ENCODE data around the gene SCMH1. TPM values are rescaled to one million over a fixed set of nuclear protein-coding genes. Genes with fewer than 3 reads are reported as not detected.

The SCMH1 gene
- total RNA-seq, 1 donor from 2014 or later = 18.4 TPM

DNA sequence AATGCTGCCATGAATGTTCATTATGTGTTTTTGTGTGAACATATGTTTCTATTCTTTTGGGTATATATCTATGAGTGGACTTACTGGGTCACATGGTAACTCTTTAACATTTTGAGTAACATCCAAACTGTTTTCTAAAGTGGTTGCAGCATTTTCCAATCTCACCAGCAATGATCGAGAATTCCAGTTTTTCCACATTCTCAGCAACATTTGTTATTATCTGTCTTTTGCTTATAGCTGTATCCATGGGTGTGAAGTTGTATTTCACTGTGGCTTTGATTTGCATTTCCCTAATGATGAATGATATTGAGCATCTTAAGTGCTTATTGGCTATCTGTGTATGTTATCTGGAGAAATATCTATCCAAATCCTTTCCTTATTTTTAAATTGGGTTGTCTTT lies 131.4 kb downstream of the SCMH1 start:
- H4K20me1 ChIP-seq (ENCODE audit: insufficient read depth, low read length) = no peaks in the 10 kb centered on the region
- H3K36me3 ChIP-seq (ENCODE audit: insufficient read depth, low read length) = no peaks in the 10 kb centered on the region
- no peaks in the 10 kb centered on the region for H3K27me3 ChIP-seq (ENCODE audit: insufficient read depth, low read length)
- H3K27ac ChIP-seq (ENCODE audit: low read depth, low read length) = no peak overlapping the region
- no peaks in the 10 kb centered on the region for H3K79me2 ChIP-seq (ENCODE audit: insufficient read depth, low read length)
- Mint-ChIP-seq H3K36me3 (ENCODE audit: low read depth, unreplicated experiment) (peaks cover 3% of the 10 kb centered on the region), H3K4me1 (ENCODE audit: low read depth, unreplicated experiment) (peaks cover 22% of the 10 kb centered on the region), H3K27ac (ENCODE audit: unreplicated experiment) (no peak overlapping the region), H3K9me3 (ENCODE audit: unreplicated experiment) (no peaks in the 10 kb centered on the region), H3K27me3 (ENCODE audit: low read depth, unreplicated experiment) (no peaks in the 10 kb centered on the region), H3K4me3 (ENCODE audit: unreplicated experiment) (no peak overlapping the region)
- TF ChIP-seq, protein P1, sequence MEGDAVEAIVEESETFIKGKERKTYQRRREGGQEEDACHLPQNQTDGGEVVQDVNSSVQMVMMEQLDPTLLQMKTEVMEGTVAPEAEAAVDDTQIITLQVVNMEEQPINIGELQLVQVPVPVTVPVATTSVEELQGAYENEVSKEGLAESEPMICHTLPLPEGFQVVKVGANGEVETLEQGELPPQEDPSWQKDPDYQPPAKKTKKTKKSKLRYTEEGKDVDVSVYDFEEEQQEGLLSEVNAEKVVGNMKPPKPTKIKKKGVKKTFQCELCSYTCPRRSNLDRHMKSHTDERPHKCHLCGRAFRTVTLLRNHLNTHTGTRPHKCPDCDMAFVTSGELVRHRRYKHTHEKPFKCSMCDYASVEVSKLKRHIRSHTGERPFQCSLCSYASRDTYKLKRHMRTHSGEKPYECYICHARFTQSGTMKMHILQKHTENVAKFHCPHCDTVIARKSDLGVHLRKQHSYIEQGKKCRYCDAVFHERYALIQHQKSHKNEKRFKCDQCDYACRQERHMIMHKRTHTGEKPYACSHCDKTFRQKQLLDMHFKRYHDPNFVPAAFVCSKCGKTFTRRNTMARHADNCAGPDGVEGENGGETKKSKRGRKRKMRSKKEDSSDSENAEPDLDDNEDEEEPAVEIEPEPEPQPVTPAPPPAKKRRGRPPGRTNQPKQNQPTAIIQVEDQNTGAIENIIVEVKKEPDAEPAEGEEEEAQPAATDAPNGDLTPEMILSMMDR (IDR thresholded peaks at IDR 0.05; ENCODE audit: insufficient read depth, low read depth, low read length) = no peak
- no peak for TF ChIP-seq EZH2 (IDR thresholded peaks at IDR 0.05; ENCODE audit: insufficient read depth, low read length)
- no peak for FAIRE-seq
- no peak for DNase-seq (ENCODE audit: low read depth)
- no peak overlapping the region for H3K4me2 ChIP-seq (ENCODE audit: low read length)
- peaks cover 23% of the 10 kb centered on the region for H3K4me1 ChIP-seq (ENCODE audit: insufficient read depth, low read length)
- H2AFZ ChIP-seq (ENCODE audit: low read depth, low read length) = no peak overlapping the region
- no peak overlapping the region for H3K4me3 ChIP-seq (ENCODE audit: insufficient read depth, low read depth, low read length)
- H3K9ac ChIP-seq (ENCODE audit: low read length) = no peak overlapping the region
- H3K9me3 ChIP-seq (ENCODE audit: insufficient read depth, low read depth, low read length) = no peaks in the 10 kb centered on the region

DNA sequence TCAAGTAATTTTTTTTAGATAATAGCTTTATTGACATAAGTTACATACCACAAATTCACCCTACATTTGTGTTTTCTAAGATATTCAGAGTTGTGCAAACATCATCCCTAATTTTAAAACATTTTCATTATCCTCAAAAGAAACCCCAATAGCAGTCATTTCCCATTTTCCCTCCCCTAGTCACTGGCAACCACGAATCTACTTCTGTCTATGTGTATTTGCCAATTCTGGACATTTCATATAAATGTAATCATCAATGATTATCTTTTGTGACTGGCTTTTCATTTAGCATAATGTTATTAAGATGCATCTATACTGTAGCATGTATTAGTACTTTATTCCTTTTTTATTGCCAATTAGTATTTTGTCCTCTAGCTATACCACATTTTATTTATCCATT lies 131.8 kb downstream of the SCMH1 start:
- no peak for TF ChIP-seq EZH2 (IDR thresholded peaks at IDR 0.05; ENCODE audit: insufficient read depth, low read length)
- TF ChIP-seq, protein P1 (IDR thresholded peaks at IDR 0.05; ENCODE audit: insufficient read depth, low read depth, low read length) = no peak
- peaks cover 22% of the 10 kb centered on the region for H3K4me1 Mint-ChIP-seq (ENCODE audit: low read depth, unreplicated experiment)
- H3K4me3 ChIP-seq (ENCODE audit: insufficient read depth, low read depth, low read length) = peak overlapping the region; percentile 49
- DNase-seq (ENCODE audit: low read depth) (no peak), FAIRE-seq (no peak)
- H3K27ac Mint-ChIP-seq (ENCODE audit: unreplicated experiment) = peak overlapping the region; percentile 97
- no peaks in the 10 kb centered on the region for H3K9me3 Mint-ChIP-seq (ENCODE audit: unreplicated experiment)
- H3K27me3 ChIP-seq (ENCODE audit: insufficient read depth, low read length) = no peaks in the 10 kb centered on the region
- no peaks in the 10 kb centered on the region for H3K27me3 Mint-ChIP-seq (ENCODE audit: low read depth, unreplicated experiment)
- H3K9me3 ChIP-seq (ENCODE audit: insufficient read depth, low read depth, low read length) = no peaks in the 10 kb centered on the region
- peaks cover 23% of the 10 kb centered on the region for H3K4me1 ChIP-seq (ENCODE audit: insufficient read depth, low read length)
- H2AFZ ChIP-seq (ENCODE audit: low read depth, low read length) = no peak overlapping the region
- no peaks in the 10 kb centered on the region for H3K79me2 ChIP-seq (ENCODE audit: insufficient read depth, low read length)
- no peaks in the 10 kb centered on the region for H3K36me3 ChIP-seq (ENCODE audit: insufficient read depth, low read length)
- no peaks in the 10 kb centered on the region for H4K20me1 ChIP-seq (ENCODE audit: insufficient read depth, low read length)
- peaks cover 3% of the 10 kb centered on the region for H3K36me3 Mint-ChIP-seq (ENCODE audit: low read depth, unreplicated experiment)
- peak overlapping the region; percentile 73 for H3K9ac ChIP-seq (ENCODE audit: low read length)
- H3K27ac ChIP-seq (ENCODE audit: low read depth, low read length) = peak overlapping the region; percentile 91
- H3K4me3 Mint-ChIP-seq (ENCODE audit: unreplicated experiment) = no peak overlapping the region
- peak overlapping the region; percentile 88 for H3K4me2 ChIP-seq (ENCODE audit: low read length)

DNA sequence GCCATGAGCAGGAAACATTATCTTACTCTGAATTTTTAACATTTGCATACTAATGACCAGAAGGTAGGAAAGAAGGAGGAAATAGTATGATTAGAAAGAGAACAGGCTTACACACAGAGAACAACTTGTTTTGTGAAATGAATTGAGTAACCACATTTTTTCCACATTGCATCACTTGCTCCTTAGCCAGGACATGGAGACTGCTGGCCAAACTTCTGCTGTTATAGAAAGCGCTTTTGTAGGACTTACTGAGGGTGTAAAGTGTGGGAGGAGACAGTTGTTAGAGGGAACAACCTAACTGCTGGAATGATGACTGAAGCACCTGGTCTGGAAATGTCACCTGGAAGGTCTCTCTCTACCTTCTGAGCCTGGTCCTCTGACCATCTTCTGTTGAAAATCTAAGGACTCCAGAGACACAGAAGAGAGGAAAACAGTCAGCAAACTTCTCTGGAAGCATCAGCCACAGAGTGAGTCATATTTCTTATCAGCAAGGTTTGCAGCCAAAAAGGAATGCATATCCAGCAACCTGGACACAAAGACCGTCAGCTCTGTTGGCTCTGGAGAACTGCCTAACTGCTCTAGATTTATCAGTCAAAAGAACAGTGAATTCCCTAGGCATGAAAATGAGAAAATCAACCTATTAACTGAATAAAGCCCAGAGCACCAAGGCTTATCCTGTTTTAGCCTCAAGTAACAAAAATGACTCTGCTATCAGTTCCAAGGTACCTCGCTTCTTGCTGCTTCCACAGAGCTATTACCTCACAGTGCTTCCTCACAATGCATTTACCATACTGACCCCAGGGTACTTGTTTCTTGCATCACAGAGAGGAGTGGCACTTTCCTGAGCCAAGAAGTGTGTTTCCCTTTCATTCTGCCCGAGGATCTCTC lies 132.6 kb downstream of the SCMH1 start:
- H3K27ac Mint-ChIP-seq (ENCODE audit: unreplicated experiment) = peak overlapping the region; percentile 97
- peaks cover 22% of the 10 kb centered on the region for H3K4me1 Mint-ChIP-seq (ENCODE audit: low read depth, unreplicated experiment)
- Histone ChIP-seq H3K4me3 (ENCODE audit: insufficient read depth, low read depth, low read length) (peak overlapping the region; percentile 49), H3K79me2 (ENCODE audit: insufficient read depth, low read length) (no peaks in the 10 kb centered on the region), H3K4me2 (ENCODE audit: low read length) (peak overlapping the region; percentile 88), H3K4me1 (ENCODE audit: insufficient read depth, low read length) (peaks cover 23% of the 10 kb centered on the region), H4K20me1 (ENCODE audit: insufficient read depth, low read length) (no peaks in the 10 kb centered on the region), H3K9me3 (ENCODE audit: insufficient read depth, low read depth, low read length) (no peaks in the 10 kb centered on the region), H3K27ac (ENCODE audit: low read depth, low read length) (peak overlapping the region; percentile 91), H3K27me3 (ENCODE audit: insufficient read depth, low read length) (no peaks in the 10 kb centered on the region), H3K9ac (ENCODE audit: low read length) (peak overlapping the region; percentile 73), H3K36me3 (ENCODE audit: insufficient read depth, low read length) (no peaks in the 10 kb centered on the region), H2AFZ (ENCODE audit: low read depth, low read length) (peak overlapping the region; percentile 72)
- FAIRE-seq (peak; percentile 98), DNase-seq (ENCODE audit: low read depth) (peak; percentile 96)
- peaks cover 3% of the 10 kb centered on the region for H3K36me3 Mint-ChIP-seq (ENCODE audit: low read depth, unreplicated experiment)
- no peaks in the 10 kb centered on the region for H3K9me3 Mint-ChIP-seq (ENCODE audit: unreplicated experiment)
- no peaks in the 10 kb centered on the region for H3K27me3 Mint-ChIP-seq (ENCODE audit: low read depth, unreplicated experiment)
- peak overlapping the region; percentile 15 for H3K4me3 Mint-ChIP-seq (ENCODE audit: unreplicated experiment)
- no peak for TF ChIP-seq EZH2 (IDR thresholded peaks at IDR 0.05; ENCODE audit: insufficient read depth, low read length)
- TF ChIP-seq, protein P1 (IDR thresholded peaks at IDR 0.05; ENCODE audit: insufficient read depth, low read depth, low read length) = no peak
